IPS-NIHi7 (cell line): ENCODE results near the gene GP1BA.
A peak's percentile ranks its signal among the peaks of the same experiment; 100 is the strongest.

Source experiments
- DNase-seq: peaks from one replicate; pipeline ENCODE4 v3.0.0; 2012; ENCODE audit warnings: mixed read lengths; ENCODE audit errors: extremely low spot score

The GP1BA gene

GRCh38 chr17:4931963-4932362 is at the start of gene GP1BA:
Gene GP1BA, plus strand, starts transcription at chr17:4932277. Its CDS starts 328 bp downstream, at chr17:4932605.
- DNase-seq, result no peak

- no peak for DNase-seq
Measured at GRCh38 chr17:4884489-4884888, 47.6 kb upstream of the GP1BA start.

GRCh38 chr17:4886830-4887229 is 45.2 kb upstream of the GP1BA start:
- DNase-seq, result no peak

GRCh38 chr17:4887581-4887980 is 44.5 kb upstream of the GP1BA start:
- no peak for DNase-seq

GRCh38 chr17:4891411-4892410 is 40.4 kb upstream of the GP1BA start:
- DNase-seq, result no peak

GRCh38 chr17:4892499-4893221 is 39.4 kb upstream of the GP1BA start:
- DNase-seq, result no peak

GRCh38 chr17:4893272-4893671 is 38.8 kb upstream of the GP1BA start:
- no peak for DNase-seq

- DNase-seq, result no peak
Measured at GRCh38 chr17:4893721-4894560, 38.1 kb upstream of the GP1BA start.

- DNase-seq, result no peak
Measured at GRCh38 chr17:4895121-4895520, 37.0 kb upstream of the GP1BA start.

GRCh38 chr17:4895657-4896331 is 36.3 kb upstream of the GP1BA start:
- peak; percentile 78 for DNase-seq

GRCh38 chr17:4896332-4897197 is 35.5 kb upstream of the GP1BA start:
- no peak for DNase-seq

GRCh38 chr17:4897198-4897687 is 34.8 kb upstream of the GP1BA start:
- DNase-seq, result no peak

- no peak for DNase-seq
Measured at GRCh38 chr17:4897785-4898184, 34.3 kb upstream of the GP1BA start.

- DNase-seq, result no peak
Measured at GRCh38 chr17:4898351-4898750, 33.7 kb upstream of the GP1BA start.

- no peak for DNase-seq
Measured at GRCh38 chr17:4898927-4899326, 33.1 kb upstream of the GP1BA start.

- peak; percentile 89 for DNase-seq
Measured at GRCh38 chr17:4899341-4900230, 32.5 kb upstream of the GP1BA start, which contains the start of gene C17orf107. Gene C17orf107, plus strand, starts transcription at chr17:4899536. Its CDS starts 227 bp downstream, at chr17:4899763.

- peak; percentile 71 for DNase-seq
Measured at GRCh38 chr17:4900231-4901107, 31.6 kb upstream of the GP1BA start.

GRCh38 chr17:4901108-4901647 is 30.9 kb upstream of the GP1BA start:
- DNase-seq, result no peak
